NCI-H2107 treated with DMSO at 0.1 percent for 48 hours (cell line): ENCODE results near the gene MEIKIN.
"Not testable (repeated sequence)": the region's sequence is repeated elsewhere in the genome, so short reads cannot be mapped to it uniquely, and the experiment has no call there.

ENCODE experiments used
- DNase-seq: peaks from one replicate; lab custom pipeline; 2025; ENCODE audit not compliant: unreplicated experiment; lab: John Stamatoyannopoulos, UW

MEIKIN gene

GRCh38 chr5:131913603-131914002 lies 31.9 kb downstream of the MEIKIN start:
- no peak for DNase-seq

- no peak for DNase-seq
These were observed 38.8 kb downstream of the MEIKIN start for GRCh38 chr5:131906668-131907067.

GRCh38 chr5:131902266-131902665 lies 43.2 kb downstream of the MEIKIN start:
- not testable (repeated sequence) for DNase-seq

GRCh38 chr5:131899686-131900085 lies 45.8 kb downstream of the MEIKIN start:
- DNase-seq, result no peak

GRCh38 chr5:131883984-131884383 lies 61.5 kb downstream of the MEIKIN start:
- no peak for DNase-seq

GRCh38 chr5:131879705-131880104 lies 65.8 kb downstream of the MEIKIN start:
- DNase-seq, result no peak

GRCh38 chr5:131877873-131878272 lies 67.6 kb downstream of the MEIKIN start:
- no peak for DNase-seq

- DNase-seq, result not testable (repeated sequence)
These were observed 74.2 kb downstream of the MEIKIN start for GRCh38 chr5:131871251-131871650.

GRCh38 chr5:131867524-131867923 lies 77.9 kb downstream of the MEIKIN start:
- no peak for DNase-seq

- DNase-seq, result no peak
These were observed 81.8 kb downstream of the MEIKIN start for GRCh38 chr5:131863700-131864099.

GRCh38 chr5:131857388-131857787 lies 88.1 kb downstream of the MEIKIN start:
- no peak for DNase-seq

- DNase-seq, result no peak
These were observed 90.0 kb downstream of the MEIKIN start for GRCh38 chr5:131855452-131855851.

GRCh38 chr5:131854134-131854533 lies 91.3 kb downstream of the MEIKIN start:
- no peak for DNase-seq

GRCh38 chr5:131848662-131849061 lies 96.8 kb downstream of the MEIKIN start:
- no peak for DNase-seq

- DNase-seq, result no peak
These were observed 98.9 kb downstream of the MEIKIN start for GRCh38 chr5:131846536-131846935.

- DNase-seq, result no peak
These were observed 99.6 kb downstream of the MEIKIN start for GRCh38 chr5:131845828-131846227.

- not testable (repeated sequence) for DNase-seq
These were observed 102.5 kb downstream of the MEIKIN start for GRCh38 chr5:131842971-131843370.

GRCh38 chr5:131832702-131833101 lies 112.8 kb downstream of the MEIKIN start:
- not testable (repeated sequence) for DNase-seq

- no peak for DNase-seq
These were observed 120.0 kb downstream of the MEIKIN start for GRCh38 chr5:131825404-131826013.

GRCh38 chr5:131824631-131825030 lies 120.8 kb downstream of the MEIKIN start:
- no peak for DNase-seq

- no peak for DNase-seq
These were observed 124.2 kb downstream of the MEIKIN start for GRCh38 chr5:131821221-131821620.

GRCh38 chr5:131818001-131818724 lies 127.3 kb downstream of the MEIKIN start:
- no peak for DNase-seq

GRCh38 chr5:131814990-131815389 lies 130.5 kb downstream of the MEIKIN start:
- no peak for DNase-seq
